ENCODE results near the gene VRK1.
A peak's percentile ranks its signal among the peaks of the same experiment; 100 is the strongest.
"Not testable (repeated sequence)": the region's sequence is repeated elsewhere in the genome, so short reads cannot be mapped to it uniquely, and the experiment has no call there.

VRK1 gene

GRCh38 chr14:96829791-96830190 is 32.6 kb downstream of the VRK1 start:
- DNase-seq = no peak

GRCh38 chr14:96830946-96831345 is 33.8 kb downstream of the VRK1 start:
- no peak for DNase-seq

- no peak for DNase-seq
Measured at GRCh38 chr14:96832351-96832750, 35.2 kb downstream of the VRK1 start.

- DNase-seq = no peak
Measured at GRCh38 chr14:96838449-96838848, 41.3 kb downstream of the VRK1 start.

DNA sequence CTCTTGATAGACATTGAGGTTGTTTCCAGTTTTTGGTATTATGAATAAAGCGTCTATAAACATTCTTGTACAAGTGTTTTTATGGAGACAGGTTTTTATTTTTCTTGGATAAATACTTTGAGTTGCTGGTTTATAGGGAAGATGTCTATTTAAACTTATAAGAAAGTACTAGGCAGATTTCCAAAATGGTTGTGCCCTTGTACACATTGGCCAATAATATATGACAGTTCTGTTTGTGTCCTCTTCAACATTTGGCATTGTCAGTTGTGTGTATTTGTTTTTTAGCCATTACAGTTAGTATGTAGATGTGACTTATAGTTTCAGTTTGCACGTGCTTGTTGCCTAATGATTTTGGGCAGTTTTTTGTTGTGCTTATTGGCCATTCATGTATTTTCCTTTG is 42.1 kb downstream of the VRK1 start:
- DNase-seq = no peak

DNA sequence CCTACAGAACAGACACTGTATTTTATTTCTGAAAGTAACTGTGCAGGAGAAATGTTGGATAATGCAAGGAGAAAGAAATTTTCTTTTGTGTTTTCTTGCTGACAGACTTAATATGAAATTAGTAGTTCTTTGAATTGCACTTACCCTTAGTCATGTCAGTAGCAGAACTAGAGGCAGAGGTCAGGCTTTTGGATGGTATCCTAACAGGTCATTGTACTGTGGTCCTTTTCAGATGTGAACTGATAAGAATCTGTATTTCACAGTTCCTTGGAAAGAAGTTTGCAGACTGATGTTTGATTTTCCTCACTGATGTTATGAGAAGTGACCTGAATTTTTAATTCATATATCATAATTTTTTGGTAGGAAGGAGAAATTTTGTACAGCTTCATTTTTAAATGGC is 46.0 kb downstream of the VRK1 start:
- DNase-seq = no peak

- no peak for DNase-seq
Measured at GRCh38 chr14:96844857-96845570, 47.8 kb downstream of the VRK1 start.

GRCh38 chr14:96847451-96847850 is 50.3 kb downstream of the VRK1 start:
- DNase-seq = no peak

- DNase-seq = no peak
Measured at GRCh38 chr14:96848011-96848410, 50.8 kb downstream of the VRK1 start.

- DNase-seq = no peak
Measured at GRCh38 chr14:96849733-96850132, 52.6 kb downstream of the VRK1 start.

DNA sequence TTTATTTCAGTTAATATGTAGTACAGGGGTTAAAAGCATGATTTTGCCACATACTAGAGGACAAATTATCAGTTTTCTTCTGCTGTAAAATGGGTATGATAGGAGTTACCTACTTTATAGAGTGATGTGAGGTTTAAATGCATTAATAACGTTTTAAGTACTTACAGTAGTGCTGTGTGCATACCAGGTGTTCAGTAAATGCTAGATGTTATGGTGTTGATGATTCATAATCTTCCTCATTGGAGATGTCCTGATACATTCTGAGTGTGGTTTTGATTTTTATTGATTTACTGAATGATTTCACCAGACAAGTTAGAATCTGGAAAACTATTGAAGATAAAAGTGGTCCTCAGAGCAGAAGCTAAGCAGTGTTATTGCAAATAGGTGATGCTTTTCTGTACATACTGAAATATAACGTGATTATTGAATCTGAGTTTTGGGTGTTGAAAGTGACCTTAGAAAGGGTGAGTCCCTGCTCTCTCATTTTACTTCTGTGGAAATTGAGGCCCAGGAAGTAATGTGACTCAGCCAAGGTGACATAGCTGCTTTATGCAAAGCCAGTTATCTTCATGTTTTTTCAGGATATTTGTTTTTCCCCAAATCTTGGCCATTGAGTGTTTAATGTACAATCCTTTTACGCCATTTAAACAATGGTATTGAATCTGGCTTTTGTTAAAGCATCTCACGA is 54.7 kb downstream of the VRK1 start:
- DNase-seq = no peak

DNA sequence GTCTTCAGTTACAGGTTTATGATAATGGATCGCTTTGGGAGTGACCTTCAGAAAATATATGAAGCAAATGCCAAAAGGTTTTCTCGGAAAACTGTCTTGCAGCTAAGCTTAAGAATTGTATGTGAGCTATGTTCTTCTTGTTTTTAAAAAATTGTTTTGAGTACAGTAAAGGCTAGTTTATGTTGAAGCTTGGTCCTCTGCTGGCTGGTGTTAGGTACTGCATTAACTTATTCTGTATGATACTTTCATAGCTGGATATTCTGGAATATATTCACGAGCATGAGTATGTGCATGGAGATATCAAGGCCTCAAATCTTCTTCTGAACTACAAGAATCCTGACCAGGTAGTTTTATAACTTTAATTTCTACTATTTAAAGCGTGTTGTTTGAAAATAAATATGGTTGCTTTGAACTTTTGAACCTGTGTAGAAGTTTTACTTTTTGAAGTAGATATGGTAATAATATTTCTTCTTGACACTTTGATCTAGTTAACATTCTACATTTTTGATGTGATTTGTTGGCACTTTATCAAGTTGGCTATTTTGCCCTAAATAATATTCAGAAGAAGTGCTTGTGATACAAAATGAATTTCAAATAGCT is 55.7 kb downstream of the VRK1 start:
- DNase-seq = no peak

DNA sequence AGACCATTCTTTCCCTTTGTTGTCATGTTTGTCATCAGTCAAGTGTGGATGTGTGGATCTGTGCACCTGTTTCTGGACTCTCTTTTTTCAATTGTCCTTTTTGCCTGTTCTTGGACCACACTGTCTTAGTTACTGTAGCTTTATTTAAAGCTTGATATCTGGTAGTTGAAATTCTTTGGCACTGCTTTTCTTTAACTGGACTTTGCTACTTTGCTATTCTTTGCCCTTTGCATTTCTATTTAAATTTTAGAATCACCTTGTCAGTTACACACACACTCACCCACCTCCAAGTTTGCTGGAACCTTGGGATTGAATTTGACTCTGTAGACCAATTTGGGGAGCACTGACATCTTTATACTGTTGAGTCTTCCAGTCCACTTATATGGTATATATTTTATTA is 61.5 kb downstream of the VRK1 start:
- DNase-seq = no peak

GRCh38 chr14:96861568-96862310 is 64.6 kb downstream of the VRK1 start:
- DNase-seq = no peak

DNA sequence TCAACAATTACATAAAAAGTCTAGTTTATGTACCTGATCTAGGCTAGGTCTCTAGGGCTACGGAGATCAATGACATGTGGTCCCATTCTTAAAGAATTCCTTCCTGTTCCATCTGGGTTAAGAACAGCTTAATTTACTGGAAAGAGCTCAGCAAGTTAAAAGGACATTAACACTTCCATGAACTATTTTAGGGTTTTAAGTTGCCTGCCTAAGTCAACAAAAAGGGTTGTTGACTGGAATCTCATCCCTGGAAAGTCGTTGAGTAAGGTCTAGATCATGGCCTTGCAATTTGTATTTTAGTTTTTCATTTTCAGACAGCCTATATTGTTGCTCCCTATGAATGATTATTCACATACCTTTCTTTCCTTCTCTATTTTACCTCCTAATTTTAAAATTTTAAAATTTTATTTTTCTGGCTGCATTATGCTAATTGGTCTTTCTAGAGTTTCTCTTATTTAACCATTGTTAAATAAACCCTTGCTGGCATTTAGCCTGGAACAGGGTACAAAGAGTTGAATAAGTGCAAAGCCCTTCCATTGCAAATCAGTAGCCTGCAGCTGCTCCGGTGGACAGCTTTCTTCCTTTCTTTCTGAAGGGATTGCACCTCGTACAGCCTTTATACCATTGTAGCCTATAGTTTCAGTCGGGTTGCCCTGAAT is 66.3 kb downstream of the VRK1 start:
- DNase-seq = no peak

DNA sequence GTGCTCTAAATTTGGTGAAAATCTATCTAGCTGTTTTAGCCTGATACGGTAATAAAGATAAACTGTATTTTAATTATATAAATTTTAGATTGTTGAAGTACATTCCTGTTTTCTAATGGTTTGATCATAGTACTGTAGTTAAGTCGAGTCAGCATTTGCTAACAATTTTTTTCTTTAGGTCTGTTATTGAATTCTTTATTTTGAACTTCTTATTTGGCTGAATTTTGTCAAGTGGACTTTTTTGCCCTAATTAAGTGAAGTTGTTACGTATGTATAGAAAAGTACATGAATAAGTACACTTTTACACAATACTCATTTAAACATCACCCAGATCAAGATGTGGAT is 66.8 kb downstream of the VRK1 start:
- no peak for DNase-seq

- no peak for DNase-seq
Measured at GRCh38 chr14:96867634-96868033, 70.5 kb downstream of the VRK1 start.

- DNase-seq = no peak
Measured at GRCh38 chr14:96874127-96874526, 76.9 kb downstream of the VRK1 start.

GRCh38 chr14:96876747-96877146 is 79.6 kb downstream of the VRK1 start:
- DNase-seq = no peak

GRCh38 chr14:96881713-96882112 is 84.5 kb downstream of the VRK1 start:
- no peak for DNase-seq

DNA sequence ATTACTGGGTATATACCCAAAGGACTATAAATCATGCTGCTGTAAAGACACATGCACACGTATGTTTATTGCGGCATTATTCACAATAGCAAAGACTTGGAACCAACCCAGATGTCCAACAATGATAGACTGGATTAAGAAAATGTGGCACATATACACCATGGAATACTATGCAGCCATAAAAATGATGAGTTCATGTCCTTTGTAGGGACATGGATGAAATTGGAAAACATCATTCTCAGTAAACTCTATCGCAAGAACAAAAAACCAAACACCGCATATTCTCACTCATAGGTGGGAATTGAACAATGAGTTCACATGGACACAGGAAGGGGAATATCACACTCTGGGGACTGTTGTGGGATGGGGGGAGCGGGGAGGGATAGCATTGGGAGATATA is 86.8 kb downstream of the VRK1 start:
- DNase-seq = not testable (repeated sequence)

- no peak for DNase-seq
Measured at GRCh38 chr14:96888158-96888557, 91.0 kb downstream of the VRK1 start.

DNA sequence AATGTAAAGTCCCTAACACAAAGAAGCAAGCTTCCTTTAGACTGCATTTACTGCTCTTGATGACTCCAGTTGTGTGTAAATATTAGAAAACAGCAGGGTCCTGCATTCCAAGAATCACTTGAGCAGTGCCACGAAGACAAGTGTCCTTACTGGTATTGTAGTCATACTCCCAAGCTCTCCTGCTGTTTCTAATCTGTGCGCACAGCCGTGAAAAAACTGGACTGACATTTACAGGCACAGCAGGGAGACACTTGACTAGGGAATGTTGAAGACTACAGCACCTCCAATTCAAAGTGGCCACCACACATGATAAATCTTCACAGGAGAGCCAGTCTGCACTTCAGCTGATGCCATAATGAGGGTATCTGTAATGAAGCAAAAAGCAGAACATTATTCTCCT is 91.4 kb downstream of the VRK1 start:
- DNase-seq = peak; percentile 66
